ENCODE data around the gene ARMC9. TPM values are rescaled to one million over a fixed set of nuclear protein-coding genes. Genes with fewer than 3 reads are reported as not detected.
"Not testable (repeated sequence)": the region's sequence is repeated elsewhere in the genome, so short reads cannot be mapped to it uniquely, and the experiment has no call there.

The ARMC9 gene
- total RNA-seq, 1 experiment from 2014 or later: 42.7 TPM

DNA sequence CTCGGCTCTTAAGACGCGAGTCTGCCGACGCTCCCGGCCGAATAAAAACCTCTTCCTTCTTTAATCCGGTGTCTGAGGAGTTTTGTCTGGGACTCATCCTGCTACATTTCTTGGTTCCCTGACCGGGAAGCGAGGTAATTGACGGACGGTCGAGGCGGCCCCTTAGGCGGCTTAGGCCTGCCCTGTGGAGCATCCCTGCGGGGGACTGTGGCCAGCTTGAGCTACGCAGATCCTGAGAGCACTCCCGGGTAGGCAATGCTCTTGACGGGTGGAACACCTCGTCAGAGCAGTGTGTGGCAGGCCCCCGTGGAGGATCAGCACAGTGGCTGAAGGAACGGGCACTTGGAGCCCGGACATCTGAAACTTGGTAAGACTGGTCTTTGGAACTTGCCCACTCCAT, 202.7 kb downstream of the ARMC9 start:
- intact Hi-C loops (cut with micrococcal nuclease; ENCODE audit: unreplicated experiment); CTCF ChIA-PET; H3K27me3 ChIP-seq (ENCODE audit: control insufficient read depth, insufficient read depth, low read length); H3K4me3 ChIP-seq (ENCODE audit: low read depth in 2 of 2, low read length in 2 of 2); H3K36me3 ChIP-seq (ENCODE audit: control insufficient read depth, insufficient read depth, low read length); H3K9me3 ChIP-seq (ENCODE audit: control insufficient read depth, insufficient read depth, low read depth, low read length); ATAC-seq; BruUV-seq (replicated peaks); POLR2A ChIA-PET; DNase-seq (ENCODE audit: low read depth, low spot score): not testable (repeated sequence)
- TF ChIP-seq POLR2AphosphoS5 (IDR thresholded peaks at IDR 0.05; ENCODE audit: low read depth, low read length): 0 out of 2 replicates have a peak, but pooled peaks have one; percentile 6
- in situ Hi-C loops (cut with HindIII; ENCODE audit: low pct_unique_long_range_greater_than_20kb, low sequenced_read_pairs): loop anchor here (25.0 kb wide), 1 partner anchor 89 kb away; no protein-coding TSS in a partner anchor
- H3K4me1 ChIP-seq (ENCODE audit: control insufficient read depth, insufficient read depth, low read length): peaks cover 75% of the 10 kb centered on the region
- H3K27ac ChIP-seq (ENCODE audit: low read length): peak overlapping the region; percentile 90

GRCh38 chr2:231403421-231404182, 205.2 kb downstream of the ARMC9 start:
- in situ Hi-C loops (cut with HindIII; ENCODE audit: low pct_unique_long_range_greater_than_20kb, low sequenced_read_pairs) (loop anchor here (25.0 kb wide), 1 partner anchor 91 kb away; no protein-coding TSS in a partner anchor), intact Hi-C loops (cut with micrococcal nuclease; ENCODE audit: unreplicated experiment) (loop anchor here (2.0 kb wide), 1 partner anchor 107 kb away; no protein-coding TSS in a partner anchor)
- Histone ChIP-seq H3K27ac (ENCODE audit: low read length) (peak overlapping the region; percentile 90), H3K4me1 (ENCODE audit: control insufficient read depth, insufficient read depth, low read length) (peaks cover 67% of the 10 kb centered on the region)
- H3K27me3 ChIP-seq (ENCODE audit: control insufficient read depth, insufficient read depth, low read length); DNase-seq (ENCODE audit: low read depth, low spot score); H3K4me3 ChIP-seq (ENCODE audit: low read depth in 2 of 2, low read length in 2 of 2); H3K36me3 ChIP-seq (ENCODE audit: control insufficient read depth, insufficient read depth, low read length); ATAC-seq; H3K9me3 ChIP-seq (ENCODE audit: control insufficient read depth, insufficient read depth, low read depth, low read length); BruUV-seq (replicated peaks); POLR2A ChIA-PET: not testable (repeated sequence)
- CTCF ChIA-PET: interaction anchor here (1.9 kb wide), 1 partner anchor 176 kb away, joined by 7 read pairs; no protein-coding TSS in a partner anchor

- H3K36me3 ChIP-seq (ENCODE audit: control insufficient read depth, insufficient read depth, low read length); BruUV-seq (replicated peaks); H3K27me3 ChIP-seq (ENCODE audit: control insufficient read depth, insufficient read depth, low read length); H3K9me3 ChIP-seq (ENCODE audit: control insufficient read depth, insufficient read depth, low read depth, low read length); ATAC-seq; intact Hi-C loops (cut with micrococcal nuclease; ENCODE audit: unreplicated experiment); H3K4me3 ChIP-seq (ENCODE audit: low read depth in 2 of 2, low read length in 2 of 2); POLR2A ChIA-PET; DNase-seq (ENCODE audit: low read depth, low spot score): not testable (repeated sequence)
- Histone ChIP-seq H3K27ac (ENCODE audit: low read length) (peak overlapping the region; percentile 90), H3K4me1 (ENCODE audit: control insufficient read depth, insufficient read depth, low read length) (peaks cover 61% of the 10 kb centered on the region)
- in situ Hi-C loops (cut with HindIII; ENCODE audit: low pct_unique_long_range_greater_than_20kb, low sequenced_read_pairs): loop anchor here (25.0 kb wide), 1 partner anchor 92 kb away; no protein-coding TSS in a partner anchor
- CTCF ChIA-PET: interaction anchor here (1.9 to 2.1 kb wide), 2 partner anchors 107 to 177 kb away, joined by 7 to 8 read pairs; no protein-coding TSS in a partner anchor
These were observed 205.8 kb downstream of the ARMC9 start for GRCh38 chr2:231404183-231404578.

DNA sequence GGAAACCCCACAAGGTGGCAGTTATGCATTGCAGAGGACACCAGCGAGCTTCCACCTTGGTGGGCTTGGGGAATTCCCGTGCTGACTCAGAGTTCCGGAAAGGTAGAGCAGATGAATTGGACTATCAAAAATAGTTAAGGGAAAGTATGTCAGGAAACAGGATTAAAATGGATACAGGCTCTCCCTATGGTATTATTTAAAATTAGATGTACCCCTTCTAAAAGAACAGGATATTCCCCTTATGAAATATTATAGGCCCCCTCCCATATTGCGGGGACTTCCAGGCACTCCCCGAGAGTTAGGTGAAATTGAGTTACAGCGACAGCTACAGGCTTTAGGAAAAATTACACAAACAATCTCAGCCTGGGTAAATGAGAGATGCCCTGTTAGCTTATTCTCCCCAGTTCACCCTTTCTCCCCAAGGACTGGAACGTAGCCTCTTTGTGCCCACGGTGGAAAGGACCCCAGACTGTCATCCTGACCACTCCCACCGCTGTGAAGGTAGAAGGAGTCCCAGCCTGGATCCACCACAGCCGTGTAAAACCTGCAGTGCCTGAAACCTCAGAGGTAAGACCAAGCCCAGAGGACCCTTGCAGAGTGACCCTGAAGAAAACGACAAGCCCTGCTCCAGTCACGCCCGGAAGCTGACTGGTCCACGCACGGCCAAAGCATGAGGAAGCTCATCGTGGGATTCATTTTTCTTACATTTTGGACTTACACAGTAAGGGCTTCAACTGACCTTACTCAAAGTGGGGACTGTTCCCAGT, 207.4 kb downstream of the ARMC9 start:
- POLR2A ChIA-PET; H3K4me3 ChIP-seq (ENCODE audit: low read depth in 2 of 2, low read length in 2 of 2); intact Hi-C loops (cut with micrococcal nuclease; ENCODE audit: unreplicated experiment); H3K36me3 ChIP-seq (ENCODE audit: control insufficient read depth, insufficient read depth, low read length); H3K27me3 ChIP-seq (ENCODE audit: control insufficient read depth, insufficient read depth, low read length); H3K9me3 ChIP-seq (ENCODE audit: control insufficient read depth, insufficient read depth, low read depth, low read length); BruUV-seq (replicated peaks); DNase-seq (ENCODE audit: low read depth, low spot score); ATAC-seq: not testable (repeated sequence)
- in situ Hi-C loops (cut with HindIII; ENCODE audit: low pct_unique_long_range_greater_than_20kb, low sequenced_read_pairs): loop anchor here (25.0 kb wide), 1 partner anchor 93 kb away; no protein-coding TSS in a partner anchor
- peaks cover 48% of the 10 kb centered on the region for H3K4me1 ChIP-seq (ENCODE audit: control insufficient read depth, insufficient read depth, low read length)
- H3K27ac ChIP-seq (ENCODE audit: low read length): peak overlapping the region; percentile 76
- CTCF ChIA-PET: interaction anchor here (0.6 to 2.1 kb wide), 3 partner anchors 14 to 109 kb away, joined by 3 to 8 read pairs (median 3); no protein-coding TSS in a partner anchor
- TF ChIP-seq CTCF (IDR thresholded peaks at IDR 0.05): peak; percentile 84

DNA sequence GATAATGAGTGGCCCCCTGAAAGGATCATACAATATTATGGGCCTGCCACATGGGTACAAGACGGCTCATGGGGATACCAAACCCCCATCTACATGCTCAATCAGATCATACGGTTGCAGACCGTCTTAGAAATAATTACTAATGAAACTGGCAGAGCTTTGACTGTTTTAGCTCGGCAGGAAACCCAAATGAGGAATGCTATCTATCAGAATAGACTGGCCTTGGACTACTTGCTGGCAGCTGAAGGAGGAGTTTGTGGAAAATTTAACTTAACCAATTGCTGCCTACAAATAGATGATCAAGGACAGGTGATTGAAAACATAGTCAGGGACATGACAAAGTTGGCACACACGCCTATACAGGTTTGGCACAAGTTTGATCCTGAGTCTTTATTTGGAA, 209.3 kb downstream of the ARMC9 start:
- in situ Hi-C loops (cut with HindIII; ENCODE audit: low pct_unique_long_range_greater_than_20kb, low sequenced_read_pairs): loop anchor here (25.0 kb wide), 1 partner anchor 95 kb away; no protein-coding TSS in a partner anchor
- BruUV-seq (replicated peaks); H3K27ac ChIP-seq (ENCODE audit: low read length); intact Hi-C loops (cut with micrococcal nuclease; ENCODE audit: unreplicated experiment); H3K9me3 ChIP-seq (ENCODE audit: control insufficient read depth, insufficient read depth, low read depth, low read length); H3K36me3 ChIP-seq (ENCODE audit: control insufficient read depth, insufficient read depth, low read length); CTCF ChIA-PET; ATAC-seq; H3K4me3 ChIP-seq (ENCODE audit: low read depth in 2 of 2, low read length in 2 of 2); DNase-seq (ENCODE audit: low read depth, low spot score); H3K27me3 ChIP-seq (ENCODE audit: control insufficient read depth, insufficient read depth, low read length): not testable (repeated sequence)
- POLR2A ChIA-PET: interaction anchor here (0.6 to 0.7 kb wide), 2 partner anchors 131 to 273 kb away, joined by 3 read pairs; no protein-coding TSS in a partner anchor
- peaks cover 45% of the 10 kb centered on the region for H3K4me1 ChIP-seq (ENCODE audit: control insufficient read depth, insufficient read depth, low read length)

DNA sequence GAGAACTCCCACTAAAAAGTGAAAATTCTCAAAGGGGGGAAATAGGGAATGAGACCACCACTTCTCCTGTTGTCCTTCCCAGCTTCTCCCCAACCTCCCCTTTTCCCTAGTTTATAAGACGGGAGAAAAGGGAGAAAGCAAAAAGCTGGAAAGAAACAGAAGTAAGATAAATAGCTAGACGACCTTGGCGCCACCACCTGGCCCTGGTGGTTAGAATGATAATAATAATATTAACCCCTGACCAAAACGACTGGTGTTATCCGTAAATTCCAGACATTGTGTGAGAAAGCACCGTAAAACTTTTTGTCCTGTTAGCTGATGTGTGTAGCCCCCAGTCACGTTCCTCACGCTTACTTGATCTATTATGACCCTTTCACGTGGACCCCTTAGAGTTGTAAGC, 209.9 kb downstream of the ARMC9 start:
- in situ Hi-C loops (cut with HindIII; ENCODE audit: low pct_unique_long_range_greater_than_20kb, low sequenced_read_pairs): loop anchor here (25.0 kb wide), 1 partner anchor 96 kb away; no protein-coding TSS in a partner anchor
- POLR2A ChIA-PET: interaction anchor here (0.6 kb wide), 1 partner anchor 131 kb away, joined by 3 read pairs; no protein-coding TSS in a partner anchor
- H3K36me3 ChIP-seq (ENCODE audit: control insufficient read depth, insufficient read depth, low read length); DNase-seq (ENCODE audit: low read depth, low spot score); intact Hi-C loops (cut with micrococcal nuclease; ENCODE audit: unreplicated experiment); BruUV-seq (replicated peaks); H3K27ac ChIP-seq (ENCODE audit: low read length); ATAC-seq; H3K27me3 ChIP-seq (ENCODE audit: control insufficient read depth, insufficient read depth, low read length); H3K4me3 ChIP-seq (ENCODE audit: low read depth in 2 of 2, low read length in 2 of 2); CTCF ChIA-PET; H3K9me3 ChIP-seq (ENCODE audit: control insufficient read depth, insufficient read depth, low read depth, low read length): not testable (repeated sequence)
- H3K4me1 ChIP-seq (ENCODE audit: control insufficient read depth, insufficient read depth, low read length): peaks cover 44% of the 10 kb centered on the region
